Fibroblast of lung (primary cell): Measurements from ENCODE around the gene SNAP25. TPM values are rescaled to one million over a fixed set of nuclear protein-coding genes. Genes with fewer than 3 reads are reported as not detected.

ENCODE experiments used
- DNase-seq, 2 donors: peaks; one replicate each; pipeline versions ENCODE4 v3.0.0 to v3.0.0-alpha.2; 2010; ENCODE audit warnings: low read depth in 2 of 2
- H2AFZ ChIP-seq: 2 replicates; pipeline ENCODE4 v1.5.1; 2012; ENCODE audit warnings: low read length, control low read depth, inconsistent platforms
- H3K27ac ChIP-seq: 2 replicates; pipeline ENCODE4 v1.5.1; 2011; ENCODE audit warnings: low read length, control low read depth; ENCODE audit not compliant: insufficient read depth
- H3K27me3 ChIP-seq: 2 replicates; pipeline ENCODE4 v1.5.1; 2011; ENCODE audit warnings: mild to moderate bottlenecking, low read length; ENCODE audit not compliant: control insufficient read depth, insufficient read depth
- H3K36me3 ChIP-seq: 2 replicates; pipeline ENCODE4 v1.5.1; 2011; ENCODE audit warnings: low read length; ENCODE audit not compliant: control insufficient read depth, insufficient read depth
- H3K4me1 ChIP-seq: 2 replicates; pipeline ENCODE4 v1.5.1; 2011; ENCODE audit warnings: low read length; ENCODE audit not compliant: control insufficient read depth, insufficient read depth; ENCODE audit errors: extremely low read depth
- H3K4me2 ChIP-seq: 2 replicates; pipeline ENCODE4 v1.5.1; 2011; ENCODE audit warnings: low read length, control low read depth; ENCODE audit not compliant: insufficient read depth; ENCODE audit errors: extremely low read depth
- H3K4me3 ChIP-seq, 4 experiments: fragments of 200-600 bp in 1 of 4; sonication (generic) in 1 of 4; replicated peaks in 1 of 4; 2 replicates each; pipeline ENCODE4 v1.5.1; 2011 to 2016; ENCODE audit warnings: low read length in 4 of 4, low read depth in 3 of 4, mild to moderate bottlenecking in 3 of 4, control low read depth in 2 of 4, inconsistent platforms in 1 of 4, mixed read lengths in 1 of 4; ENCODE audit not compliant: insufficient read depth in 1 of 4; ENCODE audit errors: control extremely low read depth in 1 of 4
- H3K79me2 ChIP-seq: 2 replicates; pipeline ENCODE4 v1.5.1; 2012; ENCODE audit warnings: mild to moderate bottlenecking, low read length, inconsistent platforms; ENCODE audit not compliant: control insufficient read depth, insufficient read depth
- H3K9ac ChIP-seq: 2 replicates; pipeline ENCODE4 v1.5.1; 2011; ENCODE audit warnings: mild to moderate bottlenecking, low read length, control low read depth; ENCODE audit not compliant: insufficient read depth
- H3K9me3 ChIP-seq: 2 replicates; pipeline ENCODE4 v1.5.1; 2012; ENCODE audit warnings: low read depth, low read length; ENCODE audit not compliant: control insufficient read depth, insufficient read depth
- H4K20me1 ChIP-seq: 2 replicates; pipeline ENCODE4 v1.5.1; 2011; ENCODE audit warnings: low read length; ENCODE audit not compliant: control insufficient read depth, insufficient read depth; ENCODE audit errors: extremely low read depth
- CTCF ChIP-seq, 2 donors: IDR thresholded peaks in 1 of 2; conservative IDR thresholded peaks in 1 of 2; 1 replicate in 1 of 2; 2 replicates in 1 of 2; pipeline ENCODE4 v1.5.1; 2011 to 2012; ENCODE audit warnings: low read length in 2 of 2, control low read depth in 1 of 2, inconsistent platforms in 1 of 2, low read depth in 1 of 2, mild to moderate bottlenecking in 1 of 2
- EZH2 ChIP-seq: IDR thresholded peaks from 2 replicates; pipeline ENCODE4 v1.5.1; 2012; ENCODE audit warnings: low read length, control low read depth, mild to moderate bottlenecking; ENCODE audit errors: missing control alignments
- polyA plus RNA-seq, 2 donors: library from polyadenylated mRNA; depleted of rRNA in 1 of 2; stranded (reverse) in 1 of 2; unstranded in 1 of 2; fragments of >200 nt; gene quantifications; 2 replicates each; pipeline ENCODE4 v1.2.1, GENCODE V29; 2011 to 2012; ENCODE audit warnings: missing spikeins in 1 of 2
- total RNA-seq: library from RNA; depleted of rRNA; stranded (reverse); fragments of >200 nt; gene quantifications from 2 replicates; pipeline ENCODE4 v1.2.1, GENCODE V29; 2014

Gene SNAP25
- total and polyA plus RNA-seq, 2 donors (not counting 1 experiment from before 2014, with no cell fraction given), result 4.5 to 8.2 TPM

GRCh38 chr20:10221021-10221420 lies 2.4 kb downstream of the SNAP25 start:
- no peak overlapping the region for H3K4me3 ChIP-seq
- no peaks in the 10 kb centered on the region for H3K9me3 ChIP-seq
- no peak overlapping the region for H3K4me2 ChIP-seq
- no peak for DNase-seq
- no peaks in the 10 kb centered on the region for H3K36me3 ChIP-seq
- H3K79me2 ChIP-seq, result no peaks in the 10 kb centered on the region
- H4K20me1 ChIP-seq, result no peaks in the 10 kb centered on the region
- H3K27ac ChIP-seq, result no peak overlapping the region
- TF ChIP-seq EZH2 (no peak), CTCF (conservative IDR thresholded peaks at IDR 0.05 in 1 of 2, IDR thresholded peaks at IDR 0.05 in 1 of 2; ENCODE audit: low read depth in 1 of 2, low read length in 2 of 2) (no peak)
- H3K27me3 ChIP-seq, result no peaks in the 10 kb centered on the region
- H3K4me1 ChIP-seq, result peaks cover 4% of the 10 kb centered on the region
- no peak overlapping the region for H2AFZ ChIP-seq
- H3K9ac ChIP-seq, result no peak overlapping the region

DNA sequence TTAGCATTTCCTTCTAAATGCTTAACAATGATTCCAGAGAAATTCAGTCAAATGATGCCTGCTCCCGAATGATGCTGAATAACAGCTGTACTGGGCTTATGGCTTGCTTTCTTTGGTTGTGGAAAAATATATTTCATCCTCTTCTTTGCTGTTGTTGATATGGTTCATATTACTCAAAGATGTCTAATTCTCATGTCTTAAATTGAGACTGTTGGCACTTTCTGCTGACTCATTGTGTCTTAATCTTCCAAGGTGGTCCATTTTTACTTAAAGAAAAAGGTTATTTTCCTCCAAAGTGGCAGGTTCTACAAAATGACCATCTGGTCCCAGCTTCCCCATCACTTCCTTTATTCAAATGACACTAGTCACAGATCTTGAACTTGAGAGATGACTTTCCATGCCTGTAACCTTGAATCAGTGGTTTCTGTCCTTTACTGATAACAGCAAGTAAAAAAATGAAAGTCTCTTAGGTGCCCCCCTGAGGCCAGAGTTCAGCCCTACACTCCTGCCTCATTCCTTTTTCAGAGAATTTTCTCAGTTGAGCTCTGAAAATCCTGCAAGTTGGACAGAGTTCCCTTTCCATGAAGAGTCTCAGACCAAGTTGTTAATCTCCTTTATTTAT lies 6.9 kb downstream of the SNAP25 start:
- peak; percentile 13 to 36 for TF ChIP-seq CTCF (conservative IDR thresholded peaks at IDR 0.05 in 1 of 2, IDR thresholded peaks at IDR 0.05 in 1 of 2; ENCODE audit: low read depth in 1 of 2, low read length in 2 of 2)
- no peak for TF ChIP-seq EZH2
- no peaks in the 10 kb centered on the region for H3K27me3 ChIP-seq
- H3K9ac ChIP-seq, result no peak overlapping the region
- H3K4me3 ChIP-seq, result no peak overlapping the region
- no peaks in the 10 kb centered on the region for H3K79me2 ChIP-seq
- no peaks in the 10 kb centered on the region for H3K4me1 ChIP-seq
- no peaks in the 10 kb centered on the region for H3K9me3 ChIP-seq
- H3K36me3 ChIP-seq, result no peaks in the 10 kb centered on the region
- H3K27ac ChIP-seq, result no peak overlapping the region
- peak in 1 of 2 donors; percentile 19 for DNase-seq
- H4K20me1 ChIP-seq, result no peaks in the 10 kb centered on the region
- H3K4me2 ChIP-seq, result no peak overlapping the region
- H2AFZ ChIP-seq, result no peak overlapping the region

DNA sequence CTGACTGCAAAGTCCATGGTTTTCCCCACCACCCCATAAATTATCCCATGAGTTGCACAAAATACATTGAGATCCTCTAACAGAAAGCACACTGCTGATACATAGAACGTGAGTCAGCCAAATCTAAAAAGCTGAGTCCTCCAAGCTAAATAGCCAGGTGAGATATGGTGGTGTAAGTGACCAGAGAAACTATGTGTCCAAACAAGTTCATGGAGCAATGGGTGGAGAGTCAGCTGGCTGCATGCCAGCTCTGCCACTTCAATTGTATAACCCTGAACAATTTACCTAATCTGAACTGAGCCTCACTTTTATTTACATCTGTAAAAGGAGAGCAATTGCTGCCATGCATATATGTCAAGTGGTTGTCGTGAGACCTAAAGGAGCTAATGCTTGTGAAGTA lies 9.7 kb downstream of the SNAP25 start:
- no peak for TF ChIP-seq CTCF (conservative IDR thresholded peaks at IDR 0.05 in 1 of 2, IDR thresholded peaks at IDR 0.05 in 1 of 2; ENCODE audit: low read depth in 1 of 2, low read length in 2 of 2)
- no peak for TF ChIP-seq EZH2
- Histone ChIP-seq H3K9ac (no peak overlapping the region), H4K20me1 (no peaks in the 10 kb centered on the region), H3K27ac (no peak overlapping the region), H3K4me3 (no peak overlapping the region), H3K4me1 (no peaks in the 10 kb centered on the region), H3K36me3 (no peaks in the 10 kb centered on the region), H2AFZ (no peak overlapping the region), H3K4me2 (no peak overlapping the region), H3K27me3 (no peaks in the 10 kb centered on the region), H3K9me3 (no peaks in the 10 kb centered on the region), H3K79me2 (no peaks in the 10 kb centered on the region)
- DNase-seq, result no peak
